Measurements from ENCODE around the gene DPYSL3.

The DPYSL3 gene

GRCh38 chr5:147434049-147434448, 75.8 kb downstream of the DPYSL3 start:
- DNase-seq = no peak

DNA sequence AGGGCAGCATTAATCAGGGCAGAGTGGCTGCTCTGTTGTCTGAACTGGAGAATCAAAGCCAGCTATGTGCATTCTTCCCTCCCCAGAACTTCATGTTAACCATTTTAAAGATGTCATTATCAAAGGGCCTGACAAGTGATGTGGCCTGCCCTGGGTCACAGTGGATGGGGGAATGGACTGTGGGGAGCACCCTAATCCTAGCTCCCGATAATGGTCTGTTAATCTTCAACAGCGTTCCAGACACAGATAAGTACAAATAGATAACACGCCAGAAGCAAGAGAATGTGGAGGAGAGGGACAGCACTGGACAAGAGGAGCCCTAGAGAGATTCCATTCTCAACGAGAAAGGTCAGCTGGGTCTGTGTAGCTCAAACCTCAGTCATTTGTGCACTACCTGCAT, 77.5 kb downstream of the DPYSL3 start:
- DNase-seq = no peak

DNA sequence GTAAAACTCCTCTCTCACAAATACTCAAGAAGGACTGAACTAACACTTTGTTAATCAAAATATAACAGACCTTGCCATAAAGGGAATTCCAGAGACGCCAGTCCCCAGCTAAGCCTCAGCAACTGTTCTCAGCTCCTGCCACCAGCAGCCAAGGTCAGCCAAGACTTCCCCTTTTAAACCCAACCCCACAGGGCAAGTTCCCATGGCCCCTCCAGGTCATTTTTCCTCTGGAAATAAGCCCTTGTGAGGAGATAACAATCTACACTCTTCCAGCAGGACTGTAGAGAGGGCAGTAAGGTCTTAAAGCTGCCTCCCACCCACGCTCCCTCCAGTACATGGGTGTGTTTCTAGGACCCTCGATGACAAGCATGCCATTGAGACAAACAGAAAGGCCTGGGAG, 78.3 kb downstream of the DPYSL3 start:
- no peak for DNase-seq

- no peak for DNase-seq
These were observed 79.2 kb downstream of the DPYSL3 start for GRCh38 chr5:147430628-147431027.

DNA sequence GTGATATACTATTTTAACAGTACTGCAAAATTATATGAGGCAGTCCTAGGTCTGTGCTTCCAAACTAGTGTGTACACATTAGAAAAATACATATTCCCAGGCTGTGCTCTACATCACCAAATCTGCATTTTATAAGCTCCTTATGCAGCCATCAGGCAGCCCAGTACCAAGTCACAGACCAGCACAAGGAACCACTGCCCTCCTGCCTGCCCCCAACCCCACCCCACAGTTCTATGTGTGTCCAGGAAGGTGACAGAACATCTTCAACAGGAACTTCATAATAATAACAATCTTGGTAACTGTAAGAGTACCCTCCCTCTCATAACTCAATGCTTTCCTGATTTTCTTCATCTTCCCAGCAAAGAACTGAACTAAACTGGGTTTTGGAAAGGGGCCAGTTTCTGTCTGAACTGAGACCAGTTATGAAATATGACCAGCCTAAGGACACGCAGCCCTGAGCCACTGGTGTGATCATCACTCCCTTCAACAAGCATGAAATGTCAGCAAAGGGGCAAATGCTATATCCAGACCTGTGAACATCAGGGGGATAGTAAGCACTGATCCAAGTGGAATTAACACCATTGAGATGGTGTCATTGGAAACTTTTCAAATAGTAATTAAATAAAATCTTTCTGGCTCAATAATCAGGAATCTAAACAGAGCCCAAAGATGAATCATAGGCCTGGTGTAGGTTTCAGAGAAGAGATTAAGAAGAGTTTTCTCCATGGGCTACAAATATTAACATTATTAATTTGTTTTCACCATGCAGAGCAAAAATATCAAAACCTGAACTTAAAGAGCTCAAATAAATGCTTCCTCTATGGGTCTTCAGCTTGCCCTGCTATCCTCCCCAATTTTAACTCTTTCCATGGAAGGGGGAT, 82.1 kb downstream of the DPYSL3 start:
- DNase-seq = no peak

GRCh38 chr5:147426640-147427327, 83.1 kb downstream of the DPYSL3 start:
- DNase-seq = no peak

DNA sequence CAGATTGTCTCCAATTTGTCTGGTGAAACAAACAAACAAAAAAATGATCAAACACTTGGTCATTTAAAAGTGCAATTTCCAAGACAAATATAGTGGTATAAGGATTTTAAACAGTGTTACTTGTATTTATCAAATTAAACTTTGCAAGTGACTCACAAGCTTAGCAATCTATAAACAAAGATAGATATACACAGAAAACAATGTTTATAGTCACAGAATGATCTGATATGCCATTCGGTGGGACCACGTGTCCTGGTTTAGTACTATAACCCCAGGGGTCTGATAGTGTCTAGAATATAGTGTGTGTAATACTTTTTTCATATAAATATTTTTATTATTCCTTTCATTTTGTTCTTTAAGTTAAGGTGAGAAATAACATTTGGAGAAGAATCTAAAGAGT, 91.3 kb downstream of the DPYSL3 start:
- DNase-seq = no peak

DNA sequence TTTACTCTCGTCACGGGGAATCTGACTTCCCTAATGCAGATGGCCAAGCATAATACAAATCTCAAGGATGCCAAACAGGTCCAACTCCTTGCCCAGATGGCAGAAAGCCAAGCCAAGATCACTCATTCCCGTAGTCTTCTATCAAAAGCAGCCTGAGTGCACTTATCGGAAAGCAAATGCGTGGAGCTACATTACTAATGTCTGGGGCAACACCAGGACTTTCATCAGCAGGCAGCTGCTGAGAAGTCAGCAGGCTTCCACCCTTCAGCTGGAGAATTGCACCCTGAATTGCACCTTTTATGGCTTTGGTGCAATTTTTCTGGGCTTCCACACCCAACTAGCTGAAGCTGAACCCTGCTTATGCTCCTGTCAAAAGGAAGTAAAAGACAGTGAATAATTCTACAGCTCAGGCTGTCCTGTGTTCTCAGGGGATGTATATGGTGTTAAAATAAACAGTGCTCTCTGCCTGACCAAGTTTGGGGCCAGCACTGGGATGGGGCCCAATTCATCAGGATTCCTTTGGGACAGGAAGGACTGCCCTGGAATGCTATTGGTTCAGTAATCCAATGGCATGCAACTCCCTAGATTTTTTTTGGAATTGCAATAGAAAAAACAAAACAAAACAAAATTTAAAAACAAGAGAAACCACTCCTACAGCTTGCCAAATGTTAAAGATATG, 92.6 kb downstream of the DPYSL3 start:
- no peak for DNase-seq

DNA sequence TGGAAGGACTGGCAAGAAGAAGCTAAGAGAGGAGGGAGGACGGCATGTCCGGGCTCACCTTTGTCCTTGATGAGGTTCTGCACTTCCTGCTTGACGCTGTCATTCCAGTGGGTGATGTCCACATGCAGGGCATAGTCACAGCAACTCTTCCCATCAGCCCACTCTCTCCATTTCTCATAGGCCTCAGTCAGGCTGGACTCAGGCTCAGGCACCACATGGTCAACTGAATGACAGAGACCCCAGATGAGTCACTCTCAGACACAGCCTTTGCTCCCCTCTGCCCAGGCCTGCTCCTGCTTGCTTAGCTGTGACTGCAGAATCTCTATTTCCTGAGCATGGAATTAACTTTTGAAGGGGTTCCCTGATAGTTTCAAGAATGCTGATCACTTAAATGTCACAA, 94.2 kb downstream of the DPYSL3 start:
- no peak for DNase-seq

DNA sequence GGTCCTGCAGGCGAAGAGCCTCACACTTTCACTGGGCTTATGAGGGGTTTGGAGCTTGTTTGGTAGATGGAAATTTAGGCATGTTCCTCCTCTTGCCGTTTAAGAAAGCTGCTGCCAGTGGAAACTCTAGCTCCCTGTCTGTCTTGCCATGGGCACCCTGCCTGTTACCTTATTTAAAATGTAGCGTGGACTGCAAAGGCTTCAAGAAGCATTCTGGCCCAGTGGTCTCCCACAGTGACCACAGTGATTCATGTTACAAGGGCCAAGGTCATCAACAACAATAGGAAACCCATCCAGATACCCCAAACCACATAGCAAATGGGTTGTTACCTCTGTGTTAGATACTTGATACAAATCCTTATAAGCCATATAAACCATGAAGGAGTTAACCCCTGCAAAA, 96.6 kb downstream of the DPYSL3 start:
- no peak for DNase-seq

DNA sequence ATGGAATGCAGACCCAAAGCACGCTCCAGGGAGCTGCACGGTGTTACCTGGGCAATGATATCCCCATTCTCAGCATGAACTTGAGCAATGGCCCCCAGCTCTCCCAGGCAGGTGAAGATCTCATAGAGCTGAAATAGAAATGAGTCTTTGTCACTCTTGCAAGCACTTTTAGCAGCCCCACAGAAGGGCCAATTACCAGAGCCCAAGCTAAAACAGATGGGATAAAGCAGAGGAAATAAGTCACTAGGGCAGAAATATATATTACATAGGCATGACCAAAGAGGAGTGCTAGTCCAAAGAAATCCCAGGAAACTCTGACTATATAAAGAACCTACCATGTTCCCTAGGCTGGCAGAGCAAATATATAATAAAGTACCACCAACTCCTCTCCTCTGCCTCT, 97.3 kb downstream of the DPYSL3 start:
- no peak for DNase-seq

DNA sequence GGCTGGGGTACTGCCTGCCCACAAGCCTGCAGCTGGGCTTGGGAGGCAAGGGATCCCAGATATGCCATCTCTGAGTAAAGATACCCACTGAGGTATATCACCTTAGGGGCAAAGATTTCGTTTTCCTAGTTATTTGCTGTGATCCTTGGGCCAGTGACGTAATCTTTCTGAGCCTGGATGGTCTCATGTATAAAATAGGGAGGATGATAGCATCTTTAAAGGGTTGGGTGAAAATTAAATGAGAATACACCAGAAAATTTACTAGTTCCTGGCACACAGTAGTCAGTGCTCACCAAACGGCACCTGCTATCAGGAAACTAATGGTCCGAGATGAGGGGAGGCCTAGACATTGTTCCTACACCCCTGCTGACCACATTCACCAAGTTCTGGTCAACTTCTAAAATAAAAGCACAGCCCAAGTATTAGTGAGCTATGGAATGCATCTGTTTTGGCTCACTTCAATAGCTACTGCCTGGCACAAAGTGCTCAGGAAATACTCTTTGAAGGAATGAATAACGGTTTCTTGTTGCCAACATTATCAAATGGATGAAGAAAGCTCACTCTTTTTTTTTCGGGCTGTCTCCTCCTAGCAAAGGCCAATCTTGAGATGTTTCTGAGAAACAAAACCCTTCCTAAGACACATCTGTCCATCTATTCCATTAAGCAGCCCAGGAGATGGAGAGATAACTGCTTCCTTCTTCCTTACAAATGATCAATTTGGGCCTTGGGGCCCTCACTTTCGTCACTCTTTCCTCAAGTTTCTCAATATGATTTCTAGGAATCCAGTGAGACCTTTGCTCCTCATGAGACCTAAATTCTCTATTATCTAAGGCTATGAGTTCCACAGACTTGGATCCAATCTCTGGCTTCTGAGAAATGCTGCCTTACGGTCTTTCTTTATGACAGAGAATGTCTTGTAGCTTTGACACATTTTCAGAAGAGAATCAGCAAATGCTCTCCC, 98.2 kb downstream of the DPYSL3 start:
- no peak for DNase-seq

DNA sequence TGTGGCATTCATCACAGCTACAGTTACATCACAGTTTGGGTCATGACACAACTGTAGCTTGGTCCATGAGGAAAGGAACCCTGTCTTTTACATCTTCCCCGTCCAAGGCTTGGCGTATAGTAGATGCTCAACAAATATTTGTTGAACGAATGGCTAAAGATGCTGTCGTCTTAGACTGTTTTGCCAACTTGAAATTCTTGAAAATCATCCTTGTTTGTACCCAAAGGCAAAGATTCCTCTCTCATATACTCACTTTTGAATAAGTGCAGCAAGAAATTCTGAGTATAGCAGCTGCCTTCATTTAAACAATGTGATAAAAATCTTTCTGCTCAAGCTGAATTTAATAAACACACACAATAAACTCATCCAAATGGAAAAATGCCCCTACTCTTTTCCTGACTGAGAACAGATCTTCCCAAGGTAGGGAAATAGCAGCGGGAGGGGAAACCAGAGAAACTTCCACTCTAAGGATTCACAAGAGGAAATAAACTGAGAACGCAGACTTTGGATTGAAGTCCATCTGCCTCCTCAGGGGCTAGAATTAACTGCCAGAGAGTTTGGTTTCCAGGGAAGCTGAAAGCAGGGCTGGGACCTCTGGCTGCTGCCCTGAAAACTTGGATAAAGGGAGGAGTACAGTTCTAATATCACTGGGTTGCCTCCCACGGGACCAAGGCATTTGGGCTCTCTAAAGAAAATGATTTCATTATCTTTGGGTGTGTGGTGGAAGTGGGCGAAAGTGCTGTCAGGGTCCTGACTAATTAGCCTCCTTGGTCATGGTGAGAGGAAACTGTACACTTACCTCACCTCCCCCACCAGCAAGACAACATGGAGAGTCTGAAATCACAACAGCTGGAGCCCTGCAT, 99.1 kb downstream of the DPYSL3 start:
- DNase-seq = no peak

DNA sequence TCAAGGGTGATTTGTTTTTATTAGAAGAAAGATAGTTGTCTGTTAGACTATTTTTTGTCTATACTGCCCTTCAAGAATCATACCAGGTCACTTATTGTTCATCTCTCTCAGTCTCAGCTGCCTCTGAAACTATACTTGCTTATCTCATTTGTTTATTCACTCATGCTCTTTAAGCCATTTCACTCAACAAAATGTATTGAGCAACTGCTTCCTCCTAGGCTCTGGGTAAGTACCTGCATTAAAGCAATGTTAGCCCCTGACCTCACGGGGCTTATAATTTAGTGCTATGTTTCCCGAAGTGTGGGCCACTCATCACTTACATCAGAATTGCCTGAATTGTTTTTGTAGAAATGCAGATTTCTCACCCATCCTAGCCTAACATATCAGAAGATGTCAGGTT, 100.9 kb downstream of the DPYSL3 start:
- DNase-seq = no peak

- no peak for DNase-seq
These were observed 102.7 kb downstream of the DPYSL3 start for GRCh38 chr5:147407094-147407681.

DNA sequence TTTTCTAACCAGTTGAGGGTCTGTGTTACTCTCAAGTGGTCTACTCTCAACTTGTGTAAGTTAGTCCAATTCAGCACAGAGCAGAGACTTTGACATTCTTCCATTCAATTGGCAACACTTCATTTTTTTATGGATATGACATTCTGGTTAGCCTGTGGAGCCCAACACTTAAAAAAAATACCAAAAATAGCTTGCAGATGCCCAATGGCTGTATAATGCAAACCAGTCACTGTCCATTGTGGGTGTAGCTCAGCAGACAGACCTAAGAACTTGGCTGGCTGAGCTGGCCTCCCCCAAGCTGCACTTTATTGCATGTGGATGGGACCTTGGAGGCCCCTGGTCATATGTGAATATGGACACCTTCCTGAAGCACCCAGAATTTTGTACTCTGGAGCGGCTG, 103.2 kb downstream of the DPYSL3 start:
- no peak for DNase-seq

GRCh38 chr5:147404706-147405105, 105.2 kb downstream of the DPYSL3 start:
- DNase-seq = no peak

DNA sequence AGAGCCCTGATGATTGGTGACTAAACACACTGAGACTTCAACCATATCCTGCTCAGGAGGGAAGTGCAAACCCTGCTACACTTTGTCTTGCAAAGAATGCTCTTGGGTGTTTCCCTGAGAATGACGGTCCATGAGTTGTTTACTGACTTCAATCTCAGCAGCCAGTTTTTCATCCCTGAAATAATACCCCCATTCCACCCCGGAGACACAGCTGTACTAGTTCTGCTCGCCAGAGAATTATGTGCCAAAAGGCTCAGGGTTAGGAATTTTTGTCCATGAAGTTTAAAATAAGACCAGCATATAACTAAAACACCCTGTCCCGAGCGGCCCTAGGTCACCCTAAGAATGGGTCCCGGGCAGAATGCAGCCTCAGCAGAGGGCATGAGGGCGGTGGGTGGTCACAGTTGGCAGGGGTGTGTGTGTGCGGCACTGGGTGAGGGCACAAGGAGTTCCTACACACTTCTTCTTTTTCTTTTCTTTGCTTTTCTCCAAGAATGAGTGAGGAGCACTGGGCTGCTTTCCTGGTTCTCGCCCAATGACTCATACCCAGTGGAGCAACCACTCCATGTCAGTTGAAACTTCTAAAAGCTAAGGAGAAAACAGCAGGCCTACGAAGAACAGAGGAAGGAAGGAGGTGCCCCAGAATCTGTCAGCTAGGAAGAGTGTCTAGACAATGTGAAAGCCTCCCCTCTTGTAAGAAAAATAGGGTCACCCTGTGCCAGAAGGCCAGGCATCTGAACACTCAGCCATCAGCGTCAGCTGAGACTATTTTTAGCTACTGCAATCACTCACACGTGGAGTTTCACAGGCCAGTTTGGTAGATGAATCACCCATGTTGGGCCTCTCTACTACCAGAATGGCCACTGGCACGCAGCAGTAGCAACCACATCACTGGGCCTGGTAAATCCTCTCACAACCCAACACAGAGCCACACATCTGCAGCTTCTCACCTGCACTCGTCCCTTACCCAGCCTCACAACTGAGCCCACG, 105.9 kb downstream of the DPYSL3 start:
- DNase-seq = no peak

DNA sequence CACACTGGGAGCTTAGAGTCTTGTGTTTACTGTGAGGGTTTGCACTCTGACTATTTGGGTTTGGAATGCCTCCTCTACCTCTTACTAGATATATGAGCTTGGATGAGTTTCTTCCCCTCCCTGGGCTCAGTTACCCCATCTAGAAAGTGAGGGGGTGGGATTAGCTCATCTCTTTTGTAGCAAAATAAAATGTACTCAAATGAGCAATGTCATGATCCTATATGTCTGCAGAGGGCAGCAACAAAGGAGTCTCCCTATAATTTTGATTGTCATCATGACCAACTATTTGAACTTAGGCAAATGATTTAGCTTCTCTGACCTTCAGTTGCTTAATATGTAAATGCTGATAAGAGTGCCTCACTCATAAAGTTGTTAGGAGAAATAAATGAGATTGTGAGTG, 109.0 kb downstream of the DPYSL3 start:
- no peak for DNase-seq

All from CD4-positive, alpha-beta T cell treated with Interleukin-17A for 4 hours (primary cell).